OCI-LY1 (cell line): ENCODE results near the gene FAP.

Experiments
- H2AFZ ChIP-seq: fragments of 200-600 bp; sonication (generic), shearing (Covaris generic); 2 replicates; pipeline ENCODE4 v1.6.0; 2014; ENCODE audit warnings: antibody characterized with exemption, mild to moderate bottlenecking, low read length
- H3F3A ChIP-seq: fragments of 200-600 bp; sonication (generic), shearing (Covaris generic); 2 replicates; pipeline ENCODE4 v1.6.0; 2014; ENCODE audit warnings: mild to moderate bottlenecking, antibody characterized with exemption, low read length, moderate library complexity; ENCODE audit not compliant: insufficient read depth
- H3K27ac ChIP-seq: fragments of 200-600 bp; sonication (generic); 2 replicates; pipeline ENCODE4 v1.5.1; 2014; ENCODE audit warnings: low read length, mixed run types, mild to moderate bottlenecking, low read depth; ENCODE audit not compliant: poor library complexity, severe bottlenecking
- H3K27me3 ChIP-seq: fragments of 200-600 bp; sonication (generic); 2 replicates; pipeline ENCODE4 v1.6.0; 2014; ENCODE audit warnings: antibody characterized with exemption, mild to moderate bottlenecking, low read length, moderate library complexity; ENCODE audit not compliant: insufficient read depth
- H3K36me3 ChIP-seq: fragments of 200-600 bp; sonication (generic); 2 replicates; pipeline ENCODE4 v1.6.1; 2014; ENCODE audit warnings: mild to moderate bottlenecking, antibody characterized with exemption, low read length, moderate library complexity, mixed read lengths; ENCODE audit not compliant: insufficient read depth
- H3K4me1 ChIP-seq: fragments of 200-600 bp; sonication (generic); 2 replicates; pipeline ENCODE4 v1.5.1; 2014; ENCODE audit warnings: mild to moderate bottlenecking, low read length, moderate library complexity; ENCODE audit not compliant: insufficient read depth, severe bottlenecking
- H3K4me2 ChIP-seq: fragments of 200-600 bp; sonication (generic), shearing (Covaris generic); 2 replicates; pipeline ENCODE4 v1.6.1; 2014; ENCODE audit warnings: low read length
- H3K4me3 ChIP-seq: fragments of 200-600 bp; sonication (generic); 2 replicates; pipeline ENCODE4 v1.5.1; 2014; ENCODE audit warnings: low read length, low read depth, mild to moderate bottlenecking, mixed read lengths; ENCODE audit not compliant: poor library complexity, severe bottlenecking
- H3K79me2 ChIP-seq: fragments of 200-600 bp; shearing (Covaris generic); 2 replicates; pipeline ENCODE4 v1.6.1; 2016; ENCODE audit warnings: mixed run types, low read length, mixed read lengths; ENCODE audit not compliant: insufficient read depth
- H3K9ac ChIP-seq: fragments of 200-600 bp; sonication (generic), shearing (Covaris generic); 2 replicates; pipeline ENCODE4 v1.6.1; 2014; ENCODE audit warnings: mild to moderate bottlenecking, low read length, mixed read lengths
- H3K9me2 ChIP-seq: fragments of 200-600 bp; sonication (generic), shearing (Covaris generic); 2 replicates; pipeline ENCODE4 v1.6.1; 2014; ENCODE audit warnings: low read depth, mild to moderate bottlenecking, low read length, mixed read lengths
- H3K9me3 ChIP-seq: fragments of 200-600 bp; shearing (Covaris generic); 2 replicates; pipeline ENCODE4 v1.6.1; 2014; ENCODE audit warnings: low read length, mixed read lengths
- H4K20me1 ChIP-seq: fragments of 200-600 bp; sonication (generic), shearing (Covaris generic); 2 replicates; pipeline ENCODE4 v1.6.0; 2016; ENCODE audit warnings: mild to moderate bottlenecking, low read length; ENCODE audit not compliant: insufficient read depth
- CTCF ChIP-seq: fragments of 200-600 bp; sonication (generic), shearing (Covaris generic); IDR thresholded peaks from 2 replicates; pipeline ENCODE4 v1.5.1; 2017; ENCODE audit warnings: mild to moderate bottlenecking, antibody characterized with exemption, low read length, moderate library complexity, mixed read lengths
- EZH2 ChIP-seq: fragments of 200-600 bp; sonication (generic), shearing (Covaris generic); IDR thresholded peaks from 2 replicates; pipeline ENCODE4 v1.8.0; 2017; ENCODE audit warnings: borderline replicate concordance, mixed run types, mild to moderate bottlenecking, antibody characterized with exemption, low read length, moderate library complexity, mixed read lengths

FAP gene

GRCh38 chr2:162149466-162149865 lies 93.8 kb downstream of the FAP start:
- Histone ChIP-seq H3K9me3 (no peaks in the 10 kb centered on the region), H3K27ac (no peak overlapping the region), H3K27me3 (no peaks in the 10 kb centered on the region), H3K4me1 (no peaks in the 10 kb centered on the region), H3K79me2 (no peaks in the 10 kb centered on the region), H3K9me2 (no peaks in the 10 kb centered on the region), H3K4me3 (no peak overlapping the region), H2AFZ (no peak overlapping the region), H4K20me1 (no peaks in the 10 kb centered on the region), H3F3A (no peaks in the 10 kb centered on the region), H3K9ac (no peak overlapping the region), H3K4me2 (no peak overlapping the region), H3K36me3 (no peaks in the 10 kb centered on the region)
- TF ChIP-seq EZH2 (no peak), CTCF (no peak)

GRCh38 chr2:162148956-162149355 lies 94.3 kb downstream of the FAP start:
- no peaks in the 10 kb centered on the region for H3K36me3 ChIP-seq
- H3K27me3 ChIP-seq = no peaks in the 10 kb centered on the region
- no peaks in the 10 kb centered on the region for H3F3A ChIP-seq
- H3K27ac ChIP-seq = no peak overlapping the region
- no peak overlapping the region for H3K4me3 ChIP-seq
- H3K9me3 ChIP-seq = no peaks in the 10 kb centered on the region
- no peak for TF ChIP-seq EZH2
- no peak overlapping the region for H3K4me2 ChIP-seq
- no peak overlapping the region for H2AFZ ChIP-seq
- H3K9me2 ChIP-seq = no peaks in the 10 kb centered on the region
- no peaks in the 10 kb centered on the region for H4K20me1 ChIP-seq
- H3K4me1 ChIP-seq = no peaks in the 10 kb centered on the region
- H3K79me2 ChIP-seq = no peaks in the 10 kb centered on the region
- no peak overlapping the region for H3K9ac ChIP-seq

- TF ChIP-seq EZH2 = no peak
- TF ChIP-seq CTCF = peak; percentile 37; the same call in 1 of the 2 replicates
These were observed 99.3 kb downstream of the FAP start for GRCh38 chr2:162143969-162144368.

GRCh38 chr2:162138310-162138709 lies 104.9 kb downstream of the FAP start:
- Histone ChIP-seq H3K4me2 (no peak overlapping the region), H3K9ac (no peak overlapping the region), H3K4me1 (no peaks in the 10 kb centered on the region), H2AFZ (no peak overlapping the region), H3K9me2 (no peaks in the 10 kb centered on the region), H3K79me2 (no peaks in the 10 kb centered on the region), H3K9me3 (no peaks in the 10 kb centered on the region), H4K20me1 (no peaks in the 10 kb centered on the region), H3K4me3 (no peak overlapping the region), H3K27me3 (no peaks in the 10 kb centered on the region), H3K27ac (no peak overlapping the region), H3K36me3 (no peaks in the 10 kb centered on the region), H3F3A (no peaks in the 10 kb centered on the region)
- TF ChIP-seq EZH2 (no peak), CTCF (no peak)

More at GRCh38 chr2:162143969-162144368, 99.3 kb downstream of the FAP start:
- no peak overlapping the region for H2AFZ ChIP-seq
- no peaks in the 10 kb centered on the region for H3K36me3 ChIP-seq
- no peaks in the 10 kb centered on the region for H3K9me3 ChIP-seq
- H3K4me3 ChIP-seq = no peak overlapping the region
- no peaks in the 10 kb centered on the region for H3K79me2 ChIP-seq
- H3K9me2 ChIP-seq = no peaks in the 10 kb centered on the region
- H3K27me3 ChIP-seq = no peaks in the 10 kb centered on the region
- no peak overlapping the region for H3K4me2 ChIP-seq
- no peaks in the 10 kb centered on the region for H3F3A ChIP-seq
- no peak overlapping the region for H3K27ac ChIP-seq
- no peak overlapping the region for H3K9ac ChIP-seq
- no peaks in the 10 kb centered on the region for H4K20me1 ChIP-seq
- H3K4me1 ChIP-seq = no peaks in the 10 kb centered on the region
